Caco-2 (cell line): ENCODE results near the gene ACSS1. TPM values are rescaled to one million over a fixed set of nuclear protein-coding genes. Genes with fewer than 3 reads are reported as not detected.
A peak's percentile ranks its signal among the peaks of the same experiment; 100 is the strongest.

ENCODE experiments used
- BruUV-seq: library from RNA; stranded (reverse); fragments of 400-500 nt; replicated peaks from 2 replicates; lab custom pipeline; 2021; lab: Mats Ljungman, UMichigan
- CTCF ChIA-PET: fragments of 300-600 bp; sonication (Branson Sonifier 250); formaldehyde crosslinking; loops from one replicate; lab custom pipeline; 2022; ENCODE audit warnings: antibody characterized with exemption; lab: Charles Lee
- POLR2A ChIA-PET: fragments of 300-600 bp; sonication (Branson Sonifier 250); formaldehyde crosslinking; loops from one replicate; lab custom pipeline; 2022; ENCODE audit warnings: antibody characterized with exemption; lab: Charles Lee
- DNase-seq, 2 experiments: peaks; one replicate each; pipeline versions ENCODE4 v3.0.0 to v3.0.0-alpha.2; 2020 to 2022
- H3K27me3 ChIP-seq: replicated peaks from 2 replicates; pipeline ENCODE4 v1.6.0; 2011; ENCODE audit warnings: low read length; ENCODE audit not compliant: control insufficient read depth, insufficient read depth
- H3K36me3 ChIP-seq: 2 replicates; pipeline ENCODE4 v1.5.1; 2011; ENCODE audit warnings: low read length; ENCODE audit not compliant: control insufficient read depth, insufficient read depth
- H3K4me1 ChIP-seq: fragments of 250-450 bp; sonication (Bioruptor Pico); 2 replicates; pipeline ENCODE4 v1.5.1; 2020; ENCODE audit warnings: mild to moderate bottlenecking
- H3K4me3 ChIP-seq: 2 replicates; pipeline ENCODE4 v1.5.1; 2011; ENCODE audit warnings: low read depth, mild to moderate bottlenecking, control low read depth, low read length
- H3K9me3 ChIP-seq: fragments of 250-450 bp; sonication (Bioruptor Pico); 2 replicates; pipeline ENCODE4 v1.5.1; 2020; ENCODE audit warnings: mild to moderate bottlenecking, moderate library complexity
- H3K27ac Mint-ChIP-seq: one replicate; pipeline ENCODE4 v1.8.0; 2022; ENCODE audit warnings: mixed read lengths; ENCODE audit not compliant: unreplicated experiment
- H3K27me3 Mint-ChIP-seq: one replicate; pipeline ENCODE4 v1.8.0; 2022; ENCODE audit warnings: mixed read lengths; ENCODE audit not compliant: insufficient read depth, unreplicated experiment
- H3K36me3 Mint-ChIP-seq: one replicate; pipeline ENCODE4 v1.8.0; 2022; ENCODE audit warnings: mild to moderate bottlenecking, mixed read lengths; ENCODE audit not compliant: insufficient read depth, unreplicated experiment
- H3K4me1 Mint-ChIP-seq: one replicate; pipeline ENCODE4 v1.8.0; 2022; ENCODE audit warnings: low read depth, mixed read lengths; ENCODE audit not compliant: unreplicated experiment
- H3K4me3 Mint-ChIP-seq: one replicate; pipeline ENCODE4 v1.8.0; 2022; ENCODE audit warnings: mild to moderate bottlenecking, moderate library complexity, mixed read lengths; ENCODE audit not compliant: unreplicated experiment
- H3K9me3 Mint-ChIP-seq: one replicate; pipeline ENCODE4 v1.8.0; 2022; ENCODE audit warnings: mixed read lengths; ENCODE audit not compliant: unreplicated experiment
- CTCF ChIP-seq, 2 experiments: fragments of 200-600 bp in 1 of 2; IDR thresholded peaks; 1 replicate in 1 of 2; 2 replicates in 1 of 2; pipeline versions ENCODE4 v1.5.1 to v1.8.0; 2011 to 2022; ENCODE audit warnings: antibody characterized with exemption in 1 of 2, control low read depth in 1 of 2, inconsistent platforms in 1 of 2, low read depth in 1 of 2, low read length in 1 of 2, mild to moderate bottlenecking in 1 of 2, moderate library complexity in 1 of 2; ENCODE audit not compliant: insufficient read depth in 1 of 2, severe bottlenecking in 1 of 2, unreplicated experiment in 1 of 2
- intact Hi-C: fragments of 100-400 bp; cut with micrococcal nuclease; formaldehyde crosslinking; loops from one replicate; pipeline ENCODE4 v1.10.0; 2022; ENCODE audit not compliant: unreplicated experiment
- total RNA-seq: library from RNA; stranded (reverse); gene quantifications from 2 replicates; pipeline ENCODE4 v1.2.3, GENCODE V29; 2022

Gene ACSS1
- total RNA-seq, 1 experiment from 2014 or later = 113 TPM

- TF ChIP-seq CTCF (IDR thresholded peaks at IDR 0.05; ENCODE audit: insufficient read depth in 1 of 2, low read depth in 1 of 2, low read length in 1 of 2, severe bottlenecking in 1 of 2, unreplicated experiment in 1 of 2) = no peak
- ChIA-PET CTCF (no interaction called here), POLR2A (no interaction called here)
- Mint-ChIP-seq H3K27me3 (no peaks in the 10 kb centered on the region), H3K36me3 (peaks cover 45% of the 10 kb centered on the region), H3K27ac (no peak overlapping the region), H3K9me3 (no peaks in the 10 kb centered on the region), H3K4me3 (no peak overlapping the region), H3K4me1 (peaks cover 6% of the 10 kb centered on the region)
- no peak for DNase-seq
- Histone ChIP-seq H3K36me3 (peaks cover 1% of the 10 kb centered on the region), H3K4me3 (no peak overlapping the region), H3K9me3 (no peaks in the 10 kb centered on the region), H3K4me1 (peaks cover 6% of the 10 kb centered on the region), H3K27me3 (no peaks in the 10 kb centered on the region)
- intact Hi-C loops = no loop called here
- BruUV-seq = no TSS peak
Observed at GRCh38 chr20:25011831-25012241, 46.1 kb downstream of the ACSS1 start.

GRCh38 chr20:25011261-25011660 is 46.7 kb downstream of the ACSS1 start:
- ChIA-PET POLR2A (no interaction called here), CTCF (no interaction called here)
- no peak for TF ChIP-seq CTCF (IDR thresholded peaks at IDR 0.05; ENCODE audit: insufficient read depth in 1 of 2, low read depth in 1 of 2, low read length in 1 of 2, severe bottlenecking in 1 of 2, unreplicated experiment in 1 of 2)
- no peaks in the 10 kb centered on the region for H3K27me3 Mint-ChIP-seq
- Histone ChIP-seq H3K9me3 (no peaks in the 10 kb centered on the region), H3K4me1 (peaks cover under 1% of the 10 kb centered on the region), H3K36me3 (peaks cover 1% of the 10 kb centered on the region), H3K4me3 (no peak overlapping the region), H3K27me3 (no peaks in the 10 kb centered on the region)
- no peak overlapping the region for H3K4me3 Mint-ChIP-seq
- no peak overlapping the region for H3K27ac Mint-ChIP-seq
- H3K4me1 Mint-ChIP-seq = peaks cover under 1% of the 10 kb centered on the region
- peak in 1 of 2 experiments; percentile 6 for DNase-seq
- intact Hi-C loops = no loop called here
- peaks cover 51% of the 10 kb centered on the region for H3K36me3 Mint-ChIP-seq
- H3K9me3 Mint-ChIP-seq = no peaks in the 10 kb centered on the region
- BruUV-seq = no TSS peak

- Mint-ChIP-seq H3K27ac (no peak overlapping the region), H3K4me3 (no peak overlapping the region), H3K9me3 (no peaks in the 10 kb centered on the region), H3K36me3 (peaks cover 43% of the 10 kb centered on the region), H3K27me3 (no peaks in the 10 kb centered on the region), H3K4me1 (no peaks in the 10 kb centered on the region)
- BruUV-seq = no TSS peak
- H3K4me1 ChIP-seq = no peaks in the 10 kb centered on the region
- peaks cover 1% of the 10 kb centered on the region for H3K36me3 ChIP-seq
- no peaks in the 10 kb centered on the region for H3K27me3 ChIP-seq
- peak in 1 of 2 experiments; percentile 23 for DNase-seq
- CTCF ChIA-PET = interaction anchor here (1.3 kb wide), 1 partner anchor 16 kb away, joined by 3 read pairs; no protein-coding TSS in a partner anchor
- no peaks in the 10 kb centered on the region for H3K9me3 ChIP-seq
- H3K4me3 ChIP-seq = no peak overlapping the region
- POLR2A ChIA-PET = no interaction called here
- TF ChIP-seq CTCF (IDR thresholded peaks at IDR 0.05; ENCODE audit: insufficient read depth in 1 of 2, low read depth in 1 of 2, low read length in 1 of 2, severe bottlenecking in 1 of 2, unreplicated experiment in 1 of 2) = no peak
- intact Hi-C loops = no loop called here
Observed at GRCh38 chr20:25009218-25010145, 48.5 kb downstream of the ACSS1 start.
